H1 (cell line): ENCODE data around the gene ZNF177. TPM values are rescaled to one million over a fixed set of nuclear protein-coding genes. Genes with fewer than 3 reads are reported as not detected.

Source experiments
- CTCF ChIA-PET: fragments of 300-600 bp; sonication (Branson Sonifier 250); formaldehyde crosslinking; loops from one replicate; lab custom pipeline; 2021; ENCODE audit not compliant: partially characterized antibody; lab: Charles Lee
- POLR2A ChIA-PET: fragments of 300-600 bp; sonication (Branson Sonifier 250); formaldehyde crosslinking; loops from one replicate; lab custom pipeline; 2021; ENCODE audit warnings: inconsistent platforms; ENCODE audit not compliant: partially characterized antibody; lab: Charles Lee
- DNase-seq, 2 experiments: peaks; one replicate each; pipeline versions ENCODE4 v3.0.0 to v3.0.0-alpha.2; 2010 to 2022; ENCODE audit warnings: low spot score in 2 of 2, low read depth in 1 of 2, mixed read lengths in 1 of 2
- FAIRE-seq: peaks from 2 replicates; lab custom pipeline; 2011; peaks lifted over from hg19 to GRCh38; lab: Jason Lieb, UNC
- H2AFZ ChIP-seq: 2 replicates; pipeline ENCODE4 v1.8.1; 2012; ENCODE audit warnings: low read length, inconsistent platforms
- H2AK5ac ChIP-seq: 2 replicates; pipeline ENCODE4 v1.6.1; 2013; ENCODE audit warnings: low read depth, low read length
- H2BK120ac ChIP-seq: replicated peaks from 2 replicates; pipeline ENCODE3; 2013; ENCODE audit warnings: low read depth, low read length, inconsistent platforms
- H2BK12ac ChIP-seq: 2 replicates; pipeline ENCODE4 v1.6.1; 2013; ENCODE audit warnings: low read depth, low read length
- H2BK15ac ChIP-seq: 2 replicates; pipeline ENCODE4 v1.6.1; 2013; ENCODE audit warnings: low read length
- H2BK20ac ChIP-seq: 2 replicates; pipeline ENCODE4 v1.6.1; 2013; ENCODE audit warnings: low read length
- H2BK5ac ChIP-seq: 2 replicates; pipeline ENCODE4 v1.6.1; 2013; ENCODE audit warnings: low read depth, low read length
- H3K14ac ChIP-seq: 2 replicates; pipeline ENCODE4 v1.6.1; 2013; ENCODE audit warnings: inconsistent platforms; ENCODE audit not compliant: insufficient read length
- H3K18ac ChIP-seq: 2 replicates; pipeline ENCODE4 v1.6.1; 2013; ENCODE audit warnings: low read length; ENCODE audit errors: extremely low read depth
- H3K23ac ChIP-seq: 2 replicates; pipeline ENCODE4 v1.6.1; 2013; ENCODE audit warnings: inconsistent platforms; ENCODE audit not compliant: insufficient read length
- H3K23me2 ChIP-seq: 2 replicates; pipeline ENCODE4 v1.6.1; 2013; ENCODE audit warnings: low read depth, low read length
- H3K27ac ChIP-seq: 2 replicates; pipeline ENCODE4 v1.6.1; 2011; ENCODE audit warnings: low read depth, low read length, inconsistent platforms
- H3K27me3 ChIP-seq, 4 experiments: replicated peaks in 1 of 4; 1 replicate in 1 of 4; 2 replicates in 3 of 4; pipeline versions ENCODE4 v1.6.1 to v1.8.1; 2011 to 2013; ENCODE audit warnings: low read length in 3 of 4, mild to moderate bottlenecking in 3 of 4, inconsistent platforms in 2 of 4, mixed read lengths in 2 of 4, moderate library complexity in 1 of 4; ENCODE audit not compliant: control insufficient read depth in 3 of 4, insufficient read depth in 3 of 4; ENCODE audit errors: extremely low read depth in 1 of 4
- H3K36me3 ChIP-seq, 4 experiments: 2 replicates each; pipeline versions ENCODE4 v1.6.1 to v1.8.1; 2011 to 2013; ENCODE audit warnings: mild to moderate bottlenecking in 4 of 4, low read length in 3 of 4, moderate library complexity in 2 of 4, control low read depth in 1 of 4, inconsistent platforms in 1 of 4; ENCODE audit not compliant: insufficient read depth in 4 of 4, control insufficient read depth in 2 of 4
- H3K4ac ChIP-seq: replicated peaks from 2 replicates; pipeline ENCODE3; 2013; ENCODE audit warnings: low read length, low read depth, mixed read lengths, inconsistent platforms; ENCODE audit not compliant: insufficient read length
- H3K4me1 ChIP-seq, 4 experiments: replicated peaks in 1 of 4; 1 replicate in 1 of 4; 2 replicates in 3 of 4; pipeline versions ENCODE4 v1.6.1 to v1.8.1; 2011 to 2013; ENCODE audit warnings: low read length in 3 of 4, inconsistent platforms in 2 of 4, mixed read lengths in 1 of 4; ENCODE audit not compliant: insufficient read depth in 4 of 4, control insufficient read depth in 3 of 4
- H3K4me2 ChIP-seq, 2 experiments: 2 replicates each; pipeline versions ENCODE4 v1.6.1 to v1.8.1; 2011 to 2013; ENCODE audit warnings: low read depth in 2 of 2, low read length in 2 of 2, control low read depth in 1 of 2, inconsistent platforms in 1 of 2, mild to moderate bottlenecking in 1 of 2; ENCODE audit not compliant: insufficient read depth in 1 of 2
- H3K4me3 ChIP-seq, 4 experiments: fragments of 200-600, 300-600 bp in 1 of 4; sonication (generic), shearing (Covaris generic), sonication (Bioruptor Twin) in 1 of 4; 2 replicates each; pipeline versions ENCODE4 v1.5.1 to v1.8.1; 2011 to 2016; ENCODE audit warnings: low read length in 4 of 4, low read depth in 3 of 4, control low read depth in 2 of 4, inconsistent platforms in 2 of 4, mild to moderate bottlenecking in 2 of 4, mixed read lengths in 1 of 4, moderate library complexity in 1 of 4; ENCODE audit not compliant: insufficient read depth in 2 of 4; ENCODE audit errors: extremely low read depth in 1 of 4
- H3K56ac ChIP-seq: replicated peaks from 2 replicates; pipeline ENCODE3; 2013; ENCODE audit warnings: low read depth, mild to moderate bottlenecking, mixed read lengths, low read length, inconsistent platforms; ENCODE audit not compliant: insufficient read length
- H3K79me1 ChIP-seq: 2 replicates; pipeline ENCODE4 v1.6.1; 2013; ENCODE audit warnings: low read depth, low read length, control low read depth
- H3K79me2 ChIP-seq, 2 experiments: 2 replicates each; pipeline versions ENCODE4 v1.6.1 to v1.8.1; 2012 to 2013; ENCODE audit warnings: low read length in 2 of 2, mild to moderate bottlenecking in 2 of 2, inconsistent platforms in 1 of 2; ENCODE audit not compliant: insufficient read depth in 2 of 2, control insufficient read depth in 1 of 2
- H3K9ac ChIP-seq, 4 experiments: replicated peaks in 1 of 4; 1 replicate in 1 of 4; 2 replicates in 3 of 4; pipeline versions ENCODE4 v1.6.1 to v1.8.1; 2011 to 2013; ENCODE audit warnings: low read depth in 3 of 4, low read length in 3 of 4, control low read depth in 2 of 4, mild to moderate bottlenecking in 2 of 4, moderate library complexity in 2 of 4, inconsistent platforms in 1 of 4; ENCODE audit errors: extremely low read depth in 1 of 4
- H3K9me3 ChIP-seq, 2 experiments: 2 replicates each; pipeline versions ENCODE4 v1.6.1 to v1.8.1; 2012 to 2013; ENCODE audit warnings: mild to moderate bottlenecking in 2 of 2, moderate library complexity in 2 of 2, control low read depth in 1 of 2, inconsistent platforms in 1 of 2, low read depth in 1 of 2, low read length in 1 of 2, mixed read lengths in 1 of 2; ENCODE audit not compliant: insufficient read depth in 2 of 2
- H4K20me1 ChIP-seq, 2 experiments: replicated peaks in 1 of 2; 2 replicates each; pipeline versions ENCODE3 to v1.8.1; 2011 to 2013; ENCODE audit warnings: inconsistent platforms in 2 of 2, low read length in 2 of 2, mild to moderate bottlenecking in 1 of 2; ENCODE audit not compliant: insufficient read depth in 2 of 2, control insufficient read depth in 1 of 2
- H4K5ac ChIP-seq: 2 replicates; pipeline ENCODE4 v1.6.1; 2013; ENCODE audit warnings: low read length, low read depth, mixed read lengths, inconsistent platforms; ENCODE audit not compliant: insufficient read length
- H4K8ac ChIP-seq: 2 replicates; pipeline ENCODE4 v1.8.0; 2013; ENCODE audit warnings: mild to moderate bottlenecking, moderate library complexity, low read length, inconsistent platforms; ENCODE audit not compliant: insufficient read depth; ENCODE audit errors: extremely low read depth
- H4K91ac ChIP-seq: replicated peaks from 2 replicates; pipeline ENCODE3; 2013; ENCODE audit warnings: low read length, mixed read lengths, inconsistent platforms; ENCODE audit not compliant: insufficient read length
- BCL11A ChIP-seq, 2 experiments: IDR thresholded peaks; one replicate each; pipeline ENCODE4 v1.6.1; 2011; ENCODE audit warnings: low read depth in 2 of 2, low read length in 2 of 2, mild to moderate bottlenecking in 2 of 2
- CHD2 ChIP-seq: IDR thresholded peaks from 2 replicates; pipeline ENCODE4 v1.6.1; 2012; ENCODE audit warnings: low read length, improper control_type of control experiment
- JUND ChIP-seq: IDR thresholded peaks from 2 replicates; pipeline ENCODE4 v1.6.1; 2011; ENCODE audit warnings: mild to moderate bottlenecking, improper control_type of control experiment, low read length
- KDM4A ChIP-seq: IDR thresholded peaks from one replicate; pipeline ENCODE4 v1.7.1; 2012; ENCODE audit warnings: low read depth, mild to moderate bottlenecking, moderate library complexity, low read length, inconsistent platforms; ENCODE audit not compliant: severe bottlenecking
- RXRA ChIP-seq: IDR thresholded peaks from 2 replicates; pipeline ENCODE4 v1.6.1; 2011; ENCODE audit warnings: low read depth, mild to moderate bottlenecking, low read length, moderate library complexity; ENCODE audit not compliant: insufficient read depth
- WGBS, 2 experiments: shearing (Covaris generic) in 1 of 2; methylation state at CpG; one replicate each; pipeline versions ENCODE4 v1.1.6 to v1.1.7; 2013 to 2015; ENCODE audit warnings: low lambda C conversion rate in 2 of 2, mixed read lengths in 2 of 2, inconsistent platforms in 1 of 2, low coverage in 1 of 2, missing lambda C conversion rate in 1 of 2; ENCODE audit not compliant: insufficient replicate concordance in 2 of 2, insufficient coverage in 1 of 2, insufficient read length in 1 of 2; ENCODE audit errors: extremely low coverage in 1 of 2, missing lambda C conversion rate in 1 of 2; 5-methylcytosine and 5-hydroxymethylcytosine counted together
- polyA plus RNA-seq, 7 experiments: library from polyadenylated mRNA; depleted of rRNA in 3 of 7; stranded (reverse) in 5 of 7; unstranded in 2 of 7; fragments of >200 nt in 5 of 7; fragments of 200-250 nt in 2 of 7; gene quantifications; 1 replicate in 5 of 7; 2 replicates in 1 of 7; 4 replicates in 1 of 7; pipeline versions ENCODE4 v1.2.1 to v1.2.3, GENCODE V29; 2011 to 2013; ENCODE audit warnings: missing spikeins in 2 of 7, mixed read lengths in 2 of 7
- total RNA-seq: library from RNA; stranded (reverse); fragmentation: NEBNext Ultra II Directional; extraction: Animal tissue kit (Norgen Biotek cat#: 25700); gene quantifications from 2 replicates; pipeline ENCODE4 v1.2.1, GENCODE V29; 2021

Gene ZNF177
- total and polyA plus RNA-seq, 2 of the 8 experiments (the other 6 are each of a cell fraction or from before 2014, with no cell fraction given), result 3.1 to 5.9 TPM

DNA sequence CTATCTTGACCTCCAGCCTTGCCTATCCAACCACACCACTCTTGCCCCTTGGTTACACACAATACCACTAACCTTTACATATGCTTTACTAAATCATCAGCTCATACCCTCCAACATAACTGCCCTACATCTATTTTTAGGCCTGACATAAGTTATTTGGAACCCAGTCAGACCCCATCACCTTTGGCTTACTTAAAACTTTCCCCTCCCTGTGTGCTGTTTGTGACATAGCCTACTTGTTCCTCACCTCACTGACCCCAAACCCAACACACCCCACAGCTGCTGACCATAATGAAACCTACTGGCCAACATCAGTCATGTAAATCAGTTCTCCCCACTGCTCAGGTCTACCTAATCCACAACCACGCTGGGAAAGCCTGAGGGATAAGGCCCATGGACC lies 67.6 kb downstream of the ZNF177 start:
- Histone ChIP-seq H3K14ac (no peak overlapping the region), H2AFZ (no peak overlapping the region), H3K4me1 (no peaks in the 10 kb centered on the region; a peak in 1 of 7 replicates), H3K56ac (no peak overlapping the region), H3K27ac (no peak overlapping the region), H3K4me3 (no peak overlapping the region), H3K79me1 (peaks cover 3% of the 10 kb centered on the region), H2BK5ac (no peak overlapping the region), H3K27me3 (no peaks in the 10 kb centered on the region), H2AK5ac (no peak overlapping the region), H2BK120ac (no peak overlapping the region), H4K20me1 (peaks cover 0 to 5% of the 10 kb centered on the region in 2 experiments), H2BK12ac (no peak overlapping the region), H3K23ac (no peak overlapping the region), H3K18ac (no peak overlapping the region), H4K5ac (no peak overlapping the region), H2BK15ac (no peak overlapping the region), H4K91ac (no peak overlapping the region), H3K9ac (no peak overlapping the region), H3K23me2 (peaks cover 4% of the 10 kb centered on the region; the same call in 1 of the 2 replicates), H4K8ac (no peak overlapping the region), H2BK20ac (no peak overlapping the region), H3K79me2 (peaks cover 0 to 12% of the 10 kb centered on the region in 2 experiments; a peak in 3 of 4 replicates), H3K4me2 (no peak overlapping the region), H3K9me3 (no peaks in the 10 kb centered on the region), H3K36me3 (peaks cover 0 to 2% (median 0%) of the 10 kb centered on the region in 4 experiments; a peak in 1 of 8 replicates), H3K4ac (no peak overlapping the region)
- POLR2A ChIA-PET, result interaction anchor here (1.9 kb wide), 1 partner anchor 223 kb away, joined by 6 read pairs; no protein-coding TSS in a partner anchor
- DNase-seq (no peak), FAIRE-seq (no peak)
- CTCF ChIA-PET, result interaction anchor here (1.3 to 2.4 kb wide), 3 partner anchors 119 to 225 kb away, joined by 3 to 11 read pairs (median 3); no protein-coding TSS in a partner anchor
- 92% methylated on average over 1 of the region's 1 CpG; no CpG with 5 or more reads in 1 of the 2 experiments for WGBS, 2 experiments
- TF ChIP-seq CHD2 (no peak), KDM4A (no peak), RXRA (no peak), JUND (no peak), BCL11A (IDR thresholded peaks at IDR 0.05; ENCODE audit: low read depth in 2 of 2, low read length in 2 of 2) (no peak)
